Upper lobe of left lung (tissue), 6 donors: ENCODE data around the gene FBXO41. TPM values are rescaled to one million over a fixed set of nuclear protein-coding genes. Genes with fewer than 3 reads are reported as not detected.
A peak's percentile ranks its signal among the peaks of the same experiment; 100 is the strongest.
"Not testable (repeated sequence)": the region's sequence is repeated elsewhere in the genome, so short reads cannot be mapped to it uniquely, and the experiment has no call there.

Experiments
- ATAC-seq, 2 donors: fragments of 200-7000 bp; cut with Tn5 transposase; one replicate each; pipeline ENCODE4 v1.9.1; 2022; ENCODE audit warnings: mild to moderate bottlenecking in 2 of 2, moderate library complexity in 2 of 2; ENCODE audit not compliant: low FRiP score in 2 of 2
- DNase-seq, 2 donors: peaks; one replicate each; pipeline ENCODE4 v3.0.0-alpha.2; 2019 to 2020
- H3K27ac ChIP-seq, 4 donors: fragments of 200-600 bp; sonication (generic); one replicate each; pipeline ENCODE4 v1.5.1; 2016 to 2019
- H3K27me3 ChIP-seq, 4 donors: fragments of 200-600 bp; sonication (generic); one replicate each; pipeline ENCODE4 v1.5.1; 2017 to 2019
- H3K36me3 ChIP-seq, 4 donors: fragments of 200-600 bp; sonication (generic); one replicate each; pipeline ENCODE4 v1.5.1; 2016 to 2019
- H3K4me1 ChIP-seq, 4 donors: fragments of 200-600 bp; sonication (generic); one replicate each; pipeline ENCODE4 v1.5.1; 2018 to 2019
- H3K4me3 ChIP-seq, 4 donors: fragments of 200-600 bp; sonication (generic); one replicate each; pipeline ENCODE4 v1.5.1; 2017 to 2019; ENCODE audit warnings: mild to moderate bottlenecking in 2 of 4, moderate library complexity in 1 of 4
- H3K9me3 ChIP-seq, 4 donors: fragments of 200-600 bp; sonication (generic); one replicate each; pipeline ENCODE4 v1.5.1; 2018 to 2019
- EP300 ChIP-seq, 4 donors: sonication (generic); formaldehyde crosslinking; IDR thresholded peaks; one replicate each; pipeline ENCODE4 v1.5.1; 2017; ENCODE audit warnings: antibody characterized with exemption in 4 of 4, control low read depth in 2 of 4
- POLR2A ChIP-seq, 4 donors: fragments of 450-650 bp; IDR thresholded peaks; one replicate each; pipeline ENCODE4 v1.5.1; 2016 to 2017; ENCODE audit warnings: antibody characterized with exemption in 4 of 4, mild to moderate bottlenecking in 2 of 4
- POLR2AphosphoS5 ChIP-seq, 2 donors: sonication (generic); formaldehyde crosslinking; IDR thresholded peaks; one replicate each; pipeline ENCODE4 v1.5.1; 2017; ENCODE audit warnings: antibody characterized with exemption in 2 of 2
- WGBS, 2 donors: methylation state at CpG; one replicate each; pipeline ENCODE4 v1.1.5; 2017 to 2018; 5-methylcytosine and 5-hydroxymethylcytosine counted together
- total RNA-seq, 6 donors: library from RNA; depleted of rRNA in 4 of 6; stranded (reverse); fragments of >200 nt in 4 of 6; gene quantifications; one replicate each; pipeline versions ENCODE4 v1.1.0 to v1.2.1, GENCODE V29; 2016 to 2021
- TF ChIP-seq, protein P1 (sequence below), 6 experiments: fragments of 450-650 bp in 4 of 6; fragments of 200-600 bp in 2 of 6; sonication (generic) in 2 of 6; IDR thresholded peaks; one replicate each; pipeline ENCODE4 v1.5.1; 2016 to 2019; ENCODE audit warnings: antibody characterized with exemption in 6 of 6
- donor health status: DM: no; HTN: no; CAD: no; lungs with moderate emphysema.
- donor health status: DM: no; HTN: yes; CAD: no; lungs with severe emphysema.

FBXO41 gene
- total RNA-seq, 6 donors from 2014 or later = 1.5 to 9.4 (median 3.9) TPM

DNA sequence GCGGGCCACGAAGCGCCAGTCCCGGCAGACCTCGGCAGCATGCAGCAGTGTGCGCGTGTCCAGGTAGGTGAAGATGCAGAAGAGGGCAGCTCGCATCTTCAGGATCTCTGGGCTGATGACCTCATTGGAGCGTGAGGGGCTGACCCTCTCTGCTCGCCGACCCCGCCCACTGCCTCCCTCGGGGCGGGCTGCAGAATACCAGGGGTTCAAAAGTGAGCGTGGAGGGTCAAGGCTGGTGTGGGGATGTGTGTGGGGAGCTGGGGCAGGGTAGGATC lies 20.0 kb downstream of the FBXO41 start:
- WGBS, 2 donors = 92% methylated on average over 15 of the region's 15 CpGs
- H3K4me3 ChIP-seq = no peak overlapping the region
- ATAC-seq = no peak
- H3K9me3 ChIP-seq = no peaks in the 10 kb centered on the region
- no peaks in the 10 kb centered on the region for H3K36me3 ChIP-seq
- H3K27me3 ChIP-seq = peaks cover 0 to 16% (median 1%) of the 10 kb centered on the region in 4 donors
- no peak overlapping the region for H3K27ac ChIP-seq
- no peak for TF ChIP-seq EP300 (IDR thresholded peaks at IDR 0.05)
- TF ChIP-seq, protein P1, sequence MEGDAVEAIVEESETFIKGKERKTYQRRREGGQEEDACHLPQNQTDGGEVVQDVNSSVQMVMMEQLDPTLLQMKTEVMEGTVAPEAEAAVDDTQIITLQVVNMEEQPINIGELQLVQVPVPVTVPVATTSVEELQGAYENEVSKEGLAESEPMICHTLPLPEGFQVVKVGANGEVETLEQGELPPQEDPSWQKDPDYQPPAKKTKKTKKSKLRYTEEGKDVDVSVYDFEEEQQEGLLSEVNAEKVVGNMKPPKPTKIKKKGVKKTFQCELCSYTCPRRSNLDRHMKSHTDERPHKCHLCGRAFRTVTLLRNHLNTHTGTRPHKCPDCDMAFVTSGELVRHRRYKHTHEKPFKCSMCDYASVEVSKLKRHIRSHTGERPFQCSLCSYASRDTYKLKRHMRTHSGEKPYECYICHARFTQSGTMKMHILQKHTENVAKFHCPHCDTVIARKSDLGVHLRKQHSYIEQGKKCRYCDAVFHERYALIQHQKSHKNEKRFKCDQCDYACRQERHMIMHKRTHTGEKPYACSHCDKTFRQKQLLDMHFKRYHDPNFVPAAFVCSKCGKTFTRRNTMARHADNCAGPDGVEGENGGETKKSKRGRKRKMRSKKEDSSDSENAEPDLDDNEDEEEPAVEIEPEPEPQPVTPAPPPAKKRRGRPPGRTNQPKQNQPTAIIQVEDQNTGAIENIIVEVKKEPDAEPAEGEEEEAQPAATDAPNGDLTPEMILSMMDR (IDR thresholded peaks at IDR 0.05) = no peak
- no peak for TF ChIP-seq POLR2AphosphoS5 (IDR thresholded peaks at IDR 0.05)
- TF ChIP-seq POLR2A (IDR thresholded peaks at IDR 0.05) = no peak
- peak in 1 of 2 donors; percentile 76 for DNase-seq
- peaks cover 5 to 8% (median 6%) of the 10 kb centered on the region in 4 donors for H3K4me1 ChIP-seq

DNA sequence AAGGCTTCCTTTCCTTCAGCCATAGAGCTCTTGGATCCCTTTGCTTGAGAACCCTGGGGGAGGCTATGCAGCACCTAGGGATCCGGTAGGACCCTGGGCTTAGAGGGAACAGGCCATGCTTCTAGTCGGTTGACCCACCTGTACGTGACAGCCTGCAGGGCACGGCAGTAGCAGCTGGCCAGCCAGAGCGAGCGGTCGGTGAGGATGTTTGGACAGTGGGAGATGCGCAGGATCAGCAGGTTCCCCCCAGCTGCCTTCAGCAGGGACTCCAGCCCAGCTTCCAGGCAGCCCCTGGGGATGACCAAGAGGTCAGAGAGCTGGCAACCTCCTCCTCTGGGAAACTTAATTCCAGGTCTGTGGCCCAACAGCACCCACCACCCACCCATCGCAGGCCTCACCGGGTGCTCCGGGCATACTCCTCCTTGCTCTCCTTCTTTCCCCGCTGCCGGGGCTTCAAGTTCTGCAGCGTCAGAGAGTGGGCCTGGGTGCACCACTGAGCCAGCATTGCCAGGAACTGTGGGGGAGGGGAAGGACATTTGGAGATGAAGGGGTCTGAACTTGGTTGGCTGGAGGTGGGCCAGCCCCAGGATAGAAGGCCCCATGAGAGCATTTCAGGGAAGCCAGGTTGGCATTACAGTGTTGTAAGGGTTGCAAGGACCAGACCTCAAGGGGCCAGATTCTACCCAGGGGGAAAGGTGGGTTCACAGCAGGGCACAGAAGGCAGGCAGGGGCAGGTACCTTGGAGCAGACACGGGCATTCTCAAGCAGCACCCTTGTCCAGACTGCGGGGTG lies 20.5 kb downstream of the FBXO41 start:
- H3K4me1 ChIP-seq = peaks cover 1 to 3% (median 2%) of the 10 kb centered on the region in 4 donors
- no peak overlapping the region for H3K4me3 ChIP-seq
- TF ChIP-seq POLR2AphosphoS5 (IDR thresholded peaks at IDR 0.05) (no peak), POLR2A (IDR thresholded peaks at IDR 0.05) (no peak), EP300 (IDR thresholded peaks at IDR 0.05) (no peak)
- TF ChIP-seq, protein P1 (IDR thresholded peaks at IDR 0.05) = no peak
- H3K27me3 ChIP-seq = peaks cover 0 to 11% (median 0%) of the 10 kb centered on the region in 4 donors
- ATAC-seq (no peak), DNase-seq (peak in 1 of 2 donors; percentile 46)
- H3K27ac ChIP-seq = no peak overlapping the region
- H3K36me3 ChIP-seq = no peaks in the 10 kb centered on the region
- no peaks in the 10 kb centered on the region for H3K9me3 ChIP-seq
- 92 to 94% methylated on average over 10 to 14 of the region's 16 CpGs for WGBS, 2 donors

DNA sequence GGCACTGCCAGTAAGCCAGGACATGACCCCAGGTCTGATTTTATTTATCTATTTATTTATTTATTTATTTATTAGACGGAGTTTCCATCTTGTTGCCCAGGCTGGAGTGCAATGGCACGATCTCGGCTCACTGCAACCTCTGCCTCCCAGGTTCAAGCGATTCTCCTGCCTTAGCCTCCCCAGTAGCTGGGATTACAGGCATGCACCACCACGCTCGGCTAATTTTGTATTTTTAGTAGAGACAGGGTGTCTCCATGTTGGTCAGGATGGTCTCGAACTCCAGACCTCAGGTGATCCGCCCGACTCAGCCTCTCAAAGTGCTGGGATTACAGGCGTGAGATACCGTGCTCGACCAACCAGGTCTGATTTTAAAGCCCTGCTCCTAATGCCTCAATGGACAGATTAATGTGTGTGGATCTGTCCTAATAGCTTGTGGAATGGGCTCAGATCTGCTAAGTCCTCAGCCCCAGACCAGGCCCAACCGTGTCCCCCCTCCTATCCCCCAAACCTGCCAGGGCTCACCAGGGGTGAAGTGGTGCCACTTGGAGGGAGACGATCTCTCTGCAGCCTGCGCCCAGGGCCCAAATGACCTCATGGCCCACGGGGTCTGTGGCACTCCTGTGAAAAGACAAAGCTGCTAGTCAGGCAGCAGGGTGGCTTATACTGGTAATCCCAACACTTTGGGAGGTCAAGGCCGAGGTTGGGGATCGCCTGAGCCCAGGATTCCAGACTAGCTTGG lies 21.4 kb downstream of the FBXO41 start:
- H3K27me3 ChIP-seq, H3K9me3 ChIP-seq, ATAC-seq, H3K27ac ChIP-seq, H3K4me1 ChIP-seq, DNase-seq, H3K36me3 ChIP-seq, H3K4me3 ChIP-seq: not testable (repeated sequence)
- 91 to 95% methylated on average over 16 to 18 of the region's 18 CpGs for WGBS, 2 donors

DNA sequence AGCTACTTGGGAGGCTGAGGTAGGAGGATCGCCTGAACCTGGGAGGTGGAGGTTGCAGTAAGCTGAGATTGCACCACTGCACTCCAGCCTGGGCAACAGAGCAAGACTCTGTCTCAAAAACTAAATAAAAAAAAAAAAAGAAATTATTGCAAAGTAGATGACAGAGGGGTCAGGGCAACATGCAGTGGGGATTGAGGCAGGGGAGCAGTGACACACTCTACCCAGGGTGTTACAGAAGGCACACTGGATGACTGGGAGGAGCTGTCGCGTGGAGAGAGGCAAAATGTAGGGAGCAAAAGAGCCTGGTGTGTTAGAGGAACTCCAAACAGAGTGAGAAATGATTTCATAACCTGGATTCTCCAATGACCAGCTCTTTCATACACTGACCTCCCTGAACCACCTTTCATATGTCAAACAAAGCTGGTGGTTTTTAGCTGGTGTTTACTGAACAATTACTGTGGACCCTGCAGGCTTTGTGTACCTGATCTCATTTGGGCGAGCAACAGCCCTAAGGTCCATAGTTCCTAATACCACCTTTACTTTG lies 22.1 kb downstream of the FBXO41 start:
- no peak for ATAC-seq
- H3K4me3 ChIP-seq = no peak overlapping the region

More for the DNA sequence above, 22.1 kb downstream of the FBXO41 start:
- Histone ChIP-seq H3K36me3 (no peaks in the 10 kb centered on the region), H3K27ac (no peak overlapping the region), H3K27me3 (no peaks in the 10 kb centered on the region), H3K9me3 (no peaks in the 10 kb centered on the region), H3K4me1 (no peaks in the 10 kb centered on the region)
- no peak for DNase-seq
- WGBS, 2 donors = 83 to 87% methylated on average over 4 of the region's 4 CpGs
- TF ChIP-seq POLR2A (IDR thresholded peaks at IDR 0.05) = no peak
- TF ChIP-seq, protein P1 (IDR thresholded peaks at IDR 0.05) = no peak
- no peak for TF ChIP-seq EP300 (IDR thresholded peaks at IDR 0.05)
- TF ChIP-seq POLR2AphosphoS5 (IDR thresholded peaks at IDR 0.05) = no peak
